HUES48 (cell line): ENCODE data around the gene C9orf50.

Experiments used
- H3K27ac ChIP-seq: one replicate; pipeline ENCODE4 v1.7.0; 2013; ENCODE audit warnings: low read depth, low read length, inconsistent platforms
- H3K27me3 ChIP-seq: 2 replicates; pipeline ENCODE4 v1.6.1; 2013; ENCODE audit warnings: mild to moderate bottlenecking, low read length; ENCODE audit not compliant: control insufficient read depth, insufficient read depth
- H3K36me3 ChIP-seq: 2 replicates; pipeline ENCODE4 v1.6.1; 2013; ENCODE audit warnings: low read length; ENCODE audit not compliant: control insufficient read depth, insufficient read depth
- H3K4me1 ChIP-seq: 2 replicates; pipeline ENCODE4 v1.6.1; 2013; ENCODE audit warnings: mild to moderate bottlenecking, low read length; ENCODE audit not compliant: control insufficient read depth, insufficient read depth
- H3K4me3 ChIP-seq: 2 replicates; pipeline ENCODE4 v1.5.1; 2013; ENCODE audit warnings: mild to moderate bottlenecking, low read depth, low read length
- H3K9ac ChIP-seq: 2 replicates; pipeline ENCODE4 v1.6.1; 2013; ENCODE audit warnings: mild to moderate bottlenecking, low read depth, low read length, moderate library complexity
- H3K9me3 ChIP-seq: 2 replicates; pipeline ENCODE4 v1.6.1; 2013; ENCODE audit warnings: low read length; ENCODE audit not compliant: control insufficient read depth, insufficient read depth

Gene C9orf50

DNA sequence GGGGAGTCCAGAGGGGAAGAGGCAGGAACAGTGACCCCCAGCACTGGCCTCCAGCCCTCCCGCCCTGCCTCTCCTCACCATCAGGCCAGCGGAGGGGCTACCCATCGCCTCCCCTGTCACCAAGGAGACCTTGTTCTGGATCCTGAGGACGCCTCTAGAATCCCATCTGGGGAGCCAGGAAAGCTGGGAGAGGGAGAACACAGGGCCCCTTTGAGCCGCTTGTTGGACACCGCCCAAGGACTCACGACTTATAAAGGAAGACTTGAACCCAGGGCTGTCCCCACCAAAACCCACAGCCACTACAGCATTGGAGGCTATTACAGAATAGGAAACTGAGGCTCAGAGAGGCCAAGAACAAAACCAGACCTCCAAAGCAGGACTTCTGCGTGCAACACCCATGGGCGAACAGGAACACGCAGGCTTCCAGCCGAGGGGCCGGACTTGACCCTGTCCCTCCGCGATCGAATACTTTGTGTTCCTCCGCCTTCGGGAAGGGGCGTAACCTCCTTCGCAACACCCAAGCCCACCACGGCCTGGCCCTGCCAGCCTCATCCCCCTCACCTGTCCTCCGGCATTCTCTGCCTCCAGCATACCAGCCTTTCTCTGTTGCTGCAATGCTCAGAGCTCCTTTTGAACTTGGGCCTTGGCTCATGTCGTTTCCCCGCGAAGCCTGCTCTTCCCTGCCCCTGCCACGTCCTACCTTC, 54.2 kb downstream of the C9orf50 start:
- Histone ChIP-seq H3K9me3 (no peaks in the 10 kb centered on the region), H3K4me1 (peaks cover 25% of the 10 kb centered on the region), H3K36me3 (no peaks in the 10 kb centered on the region), H3K27me3 (no peaks in the 10 kb centered on the region; the same call in 1 of the 2 replicates), H3K27ac (no peak overlapping the region), H3K9ac (no peak overlapping the region), H3K4me3 (no peak overlapping the region)

DNA sequence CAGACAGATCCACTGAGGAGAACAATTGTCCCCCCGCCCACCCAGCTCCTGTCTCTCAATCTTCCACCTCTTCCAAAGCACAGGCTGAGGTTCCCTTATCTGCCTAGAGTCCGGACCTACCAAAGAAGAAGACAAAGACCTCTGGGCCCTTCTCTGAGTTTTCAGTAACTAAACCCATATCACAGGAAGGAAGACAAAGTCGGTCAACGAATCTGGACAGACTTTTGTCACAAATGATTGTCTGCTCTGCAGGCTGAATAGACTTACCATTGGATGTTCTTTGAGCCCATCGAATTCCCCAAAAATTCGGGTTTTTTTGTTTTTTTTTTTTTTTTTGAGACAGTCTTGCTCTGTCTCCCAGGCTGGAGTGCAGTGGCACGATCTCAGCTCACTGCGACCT, 58.0 kb downstream of the C9orf50 start:
- Histone ChIP-seq H3K4me3 (no peak overlapping the region), H3K9ac (no peak overlapping the region), H3K27ac (no peak overlapping the region), H3K4me1 (peaks cover 31% of the 10 kb centered on the region), H3K9me3 (no peaks in the 10 kb centered on the region), H3K36me3 (no peaks in the 10 kb centered on the region), H3K27me3 (no peaks in the 10 kb centered on the region)

DNA sequence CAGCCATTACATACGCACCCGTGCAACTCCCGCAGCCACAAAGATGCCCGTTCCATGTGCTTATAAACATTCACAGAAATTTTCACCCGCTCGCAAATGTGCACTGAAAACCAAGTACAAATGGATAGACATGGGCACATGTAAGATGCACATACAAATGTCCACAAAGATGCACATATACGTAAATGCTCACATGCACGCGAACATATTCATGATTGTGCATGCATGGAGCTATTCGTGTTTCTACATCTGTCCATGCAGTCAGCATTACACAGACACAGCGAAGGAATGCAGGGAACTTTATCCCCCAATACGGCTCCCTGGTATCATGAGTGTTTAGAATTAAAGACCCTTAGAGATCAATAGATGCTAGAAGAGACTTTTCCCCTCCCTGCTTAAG, 58.4 kb downstream of the C9orf50 start:
- Histone ChIP-seq H3K9me3 (no peaks in the 10 kb centered on the region), H3K27me3 (no peaks in the 10 kb centered on the region), H3K36me3 (no peaks in the 10 kb centered on the region), H3K4me3 (no peak overlapping the region), H3K9ac (no peak overlapping the region), H3K4me1 (peaks cover 35% of the 10 kb centered on the region), H3K27ac (no peak overlapping the region)
